RWPE1 (cell line): ENCODE measurements around the gene MRPL3.

ENCODE experiments used
- CTCF ChIA-PET: fragments of 350-600 bp; sonication (Branson Sonifier 250); formaldehyde crosslinking; extraction: SDS; loops from one replicate; lab custom pipeline; 2021; lab: Yijun Ruan, JAX
- POLR2A ChIA-PET: fragments of 400-600 bp; formaldehyde crosslinking; extraction: SDS; loops from one replicate; lab custom pipeline; 2020; ENCODE audit warnings: antibody characterized with exemption; ENCODE audit not compliant: low non-redundant PET; lab: Yijun Ruan, JAX
- DNase-seq: peaks from one replicate; pipeline ENCODE4 v3.0.0; 2012; ENCODE audit warnings: low spot score
- H3K27ac ChIP-seq: fragments of 450-650 bp; 2 replicates; pipeline ENCODE4 v1.5.1; 2017
- CTCF ChIP-seq: fragments of 450-650 bp; conservative IDR thresholded peaks from 2 replicates; pipeline ENCODE4 v1.5.1; 2017; ENCODE audit warnings: low read depth, mild to moderate bottlenecking

Gene MRPL3

GRCh38 chr3:131535596-131535995 lies 32.8 kb upstream of the MRPL3 start:
- CTCF ChIA-PET, result no interaction called here
- no peak overlapping the region for H3K27ac ChIP-seq
- peak; percentile 45 for DNase-seq
- POLR2A ChIA-PET, result no interaction called here
- TF ChIP-seq CTCF, result no peak

GRCh38 chr3:131535131-131535530 lies 32.4 kb upstream of the MRPL3 start:
- H3K27ac ChIP-seq, result no peak overlapping the region
- no peak for TF ChIP-seq CTCF
- CTCF ChIA-PET, result interaction anchor here (0.6 kb wide), 1 partner anchor 641 kb away, joined by 3 read pairs; the partner anchor contains the start of gene ATP2C1
- DNase-seq, result peak; percentile 14
- POLR2A ChIA-PET, result no interaction called here

- TF ChIP-seq CTCF, result no peak
- CTCF ChIA-PET, result no interaction called here
- H3K27ac ChIP-seq, result no peak overlapping the region
- POLR2A ChIA-PET, result no interaction called here
- no peak for DNase-seq
Measured at GRCh38 chr3:131532645-131533044, 29.9 kb upstream of the MRPL3 start.

- POLR2A ChIA-PET, result no interaction called here
- CTCF ChIA-PET, result no interaction called here
- DNase-seq, result no peak
- no peak overlapping the region for H3K27ac ChIP-seq
- TF ChIP-seq CTCF, result no peak
Measured at GRCh38 chr3:131530843-131531242, 28.1 kb upstream of the MRPL3 start.

GRCh38 chr3:131530388-131530787 lies 27.6 kb upstream of the MRPL3 start:
- H3K27ac ChIP-seq, result no peak overlapping the region
- no peak for DNase-seq
- POLR2A ChIA-PET, result no interaction called here
- TF ChIP-seq CTCF, result no peak
- CTCF ChIA-PET, result no interaction called here

GRCh38 chr3:131526801-131527347 lies 24.1 kb upstream of the MRPL3 start:
- CTCF ChIA-PET, result interaction anchor here (0.6 kb wide), 2 partner anchors 52 to 311 kb away, joined by 3 to 4 read pairs; no protein-coding TSS in a partner anchor
- POLR2A ChIA-PET, result no interaction called here
- H3K27ac ChIP-seq, result no peak overlapping the region
- no peak for DNase-seq
- TF ChIP-seq CTCF, result peak; percentile 27
